Measurements from ENCODE around the gene DCT.

GRCh38 chr13:94417294-94417693 lies 62.2 kb downstream of the DCT start:
- TF ChIP-seq POLR2AphosphoS5 (IDR thresholded peaks at IDR 0.05) = no peak
- no peak for TF ChIP-seq CTCF (IDR thresholded peaks at IDR 0.05 in 8 of 11, conservative IDR thresholded peaks at IDR 0.05 in 3 of 11)
